Ectodermal cell (in vitro differentiated cells): ENCODE data around the gene FBXL20.

Experiments used
- H3K27ac ChIP-seq: 2 replicates; pipeline ENCODE4 v1.7.0; 2013; ENCODE audit warnings: mild to moderate bottlenecking, low read depth, low read length; ENCODE audit not compliant: insufficient read depth, poor library complexity, severe bottlenecking
- H3K27me3 ChIP-seq: 2 replicates; pipeline ENCODE4 v1.7.0; 2013; ENCODE audit warnings: mild to moderate bottlenecking, low read length; ENCODE audit not compliant: insufficient read depth, control insufficient read depth, poor library complexity, severe bottlenecking
- H3K36me3 ChIP-seq: one replicate; pipeline ENCODE4 v1.7.0; 2013; ENCODE audit warnings: low read length; ENCODE audit not compliant: control insufficient read depth, insufficient read depth
- H3K4me1 ChIP-seq: one replicate; pipeline ENCODE4 v1.7.0; 2013; ENCODE audit warnings: low read length; ENCODE audit not compliant: control insufficient read depth, insufficient read depth
- H3K4me3 ChIP-seq: 2 replicates; pipeline ENCODE4 v1.7.0; 2013; ENCODE audit warnings: low read depth, low read length, control low read depth; ENCODE audit not compliant: insufficient read depth
- H3K9me3 ChIP-seq: 2 replicates; pipeline ENCODE4 v1.7.0; 2013; ENCODE audit warnings: mild to moderate bottlenecking, low read length, moderate library complexity; ENCODE audit not compliant: control insufficient read depth
- WGBS, 2 experiments: methylation state at CpG; one replicate each; pipeline ENCODE4 v1.1.7; 2013; ENCODE audit warnings: missing lambda C conversion rate in 2 of 2; 5-methylcytosine and 5-hydroxymethylcytosine counted together

The FBXL20 gene

DNA sequence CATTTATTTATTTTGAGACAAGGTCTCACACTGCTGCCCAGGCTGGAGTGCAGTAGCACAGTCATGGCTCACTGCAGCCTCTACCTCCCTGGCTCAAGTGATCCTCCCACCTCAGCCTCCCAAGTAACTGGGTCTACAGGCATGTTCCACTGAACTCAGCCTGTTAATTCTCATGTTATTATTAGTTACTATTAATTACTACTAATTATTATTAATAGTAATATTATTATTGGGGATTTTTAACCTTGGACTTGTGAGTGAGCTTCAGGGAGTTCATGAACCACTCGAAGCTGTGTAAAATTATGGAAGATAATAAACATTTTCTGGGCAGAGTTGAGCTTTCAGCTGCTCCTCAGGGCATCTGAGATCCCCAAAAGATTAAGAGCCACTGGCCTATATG is 171.1 kb downstream of the FBXL20 start:
- Histone ChIP-seq H3K36me3 (no peaks in the 10 kb centered on the region), H3K27ac (no peak overlapping the region), H3K27me3 (peaks cover 11% of the 10 kb centered on the region), H3K4me1 (peaks cover 12% of the 10 kb centered on the region), H3K9me3 (no peaks in the 10 kb centered on the region), H3K4me3 (no peak overlapping the region)
- WGBS, 2 experiments = 94 to 95% methylated on average over 1 of the region's 1 CpG

DNA sequence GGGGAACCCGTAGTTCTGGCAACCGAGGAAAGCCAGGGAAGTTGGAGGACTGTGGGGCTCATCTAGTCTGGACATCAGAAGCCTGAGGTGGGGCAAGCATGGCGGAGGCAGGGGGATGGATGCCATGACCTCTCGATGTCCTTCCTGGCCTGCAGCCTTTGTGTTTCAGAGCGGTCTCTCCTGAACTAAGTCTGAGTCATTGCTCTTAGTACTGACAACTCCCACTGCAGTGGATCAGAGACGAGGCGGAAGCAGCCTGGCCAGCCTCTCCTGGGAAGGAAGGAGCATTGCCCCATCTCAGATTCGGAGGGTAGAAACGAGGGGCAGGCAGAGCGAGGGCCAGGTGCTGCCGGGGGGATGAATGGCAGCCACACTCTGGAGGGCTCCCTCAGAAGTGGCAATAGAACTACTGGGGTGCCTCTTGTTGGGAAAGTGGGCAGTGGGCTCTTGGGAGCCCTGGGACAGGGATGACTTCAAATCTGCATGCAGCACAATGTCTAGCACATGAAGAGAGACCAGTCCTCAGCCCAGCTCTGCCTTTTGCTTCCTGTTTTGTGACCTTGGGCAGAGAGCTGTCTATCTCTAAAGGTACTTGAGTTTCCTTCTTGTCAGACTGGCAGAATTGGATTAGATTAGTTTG is 172.0 kb downstream of the FBXL20 start:
- WGBS, 2 experiments = 76 to 84% methylated on average over 11 of the region's 11 CpGs
- H3K4me1 ChIP-seq = peaks cover 19% of the 10 kb centered on the region
- no peaks in the 10 kb centered on the region for H3K9me3 ChIP-seq
- H3K36me3 ChIP-seq = no peaks in the 10 kb centered on the region
- H3K27me3 ChIP-seq = peaks cover 21% of the 10 kb centered on the region
- H3K27ac ChIP-seq = no peak overlapping the region
- H3K4me3 ChIP-seq = no peak overlapping the region

DNA sequence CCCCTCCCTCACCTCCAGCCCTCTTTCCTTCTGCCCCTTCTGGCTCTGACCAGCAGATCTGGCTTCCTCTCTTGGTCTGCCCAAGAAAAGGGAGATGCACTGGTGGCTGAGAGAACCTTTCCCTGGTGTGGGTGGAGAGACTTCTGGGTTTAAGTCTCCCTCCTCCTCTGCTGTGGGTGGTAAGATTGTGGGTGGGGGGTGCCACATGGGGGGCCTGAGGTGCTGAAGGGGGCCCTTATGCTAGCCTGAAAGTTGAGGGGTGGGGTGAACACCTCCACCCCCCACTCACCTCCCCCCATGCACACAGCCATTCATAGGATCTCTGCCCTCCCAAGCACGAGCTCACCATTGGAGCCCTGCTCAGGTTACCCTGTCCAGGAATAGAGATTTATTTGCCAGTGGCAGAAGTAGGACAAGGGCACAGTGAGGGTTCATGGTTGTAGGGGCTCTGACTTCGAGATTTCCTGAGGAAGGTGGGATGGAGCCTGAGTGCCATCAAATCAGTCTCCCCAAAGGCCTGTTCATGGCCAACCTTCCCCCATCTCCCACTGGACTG is 174.0 kb downstream of the FBXL20 start:
- peaks cover 41% of the 10 kb centered on the region for H3K27me3 ChIP-seq
- H3K4me3 ChIP-seq = no peak overlapping the region
- 87 to 89% methylated on average over 2 of the region's 2 CpGs for WGBS, 2 experiments
- H3K4me1 ChIP-seq = peaks cover 21% of the 10 kb centered on the region
- no peaks in the 10 kb centered on the region for H3K9me3 ChIP-seq
- H3K27ac ChIP-seq = no peak overlapping the region
- no peaks in the 10 kb centered on the region for H3K36me3 ChIP-seq

DNA sequence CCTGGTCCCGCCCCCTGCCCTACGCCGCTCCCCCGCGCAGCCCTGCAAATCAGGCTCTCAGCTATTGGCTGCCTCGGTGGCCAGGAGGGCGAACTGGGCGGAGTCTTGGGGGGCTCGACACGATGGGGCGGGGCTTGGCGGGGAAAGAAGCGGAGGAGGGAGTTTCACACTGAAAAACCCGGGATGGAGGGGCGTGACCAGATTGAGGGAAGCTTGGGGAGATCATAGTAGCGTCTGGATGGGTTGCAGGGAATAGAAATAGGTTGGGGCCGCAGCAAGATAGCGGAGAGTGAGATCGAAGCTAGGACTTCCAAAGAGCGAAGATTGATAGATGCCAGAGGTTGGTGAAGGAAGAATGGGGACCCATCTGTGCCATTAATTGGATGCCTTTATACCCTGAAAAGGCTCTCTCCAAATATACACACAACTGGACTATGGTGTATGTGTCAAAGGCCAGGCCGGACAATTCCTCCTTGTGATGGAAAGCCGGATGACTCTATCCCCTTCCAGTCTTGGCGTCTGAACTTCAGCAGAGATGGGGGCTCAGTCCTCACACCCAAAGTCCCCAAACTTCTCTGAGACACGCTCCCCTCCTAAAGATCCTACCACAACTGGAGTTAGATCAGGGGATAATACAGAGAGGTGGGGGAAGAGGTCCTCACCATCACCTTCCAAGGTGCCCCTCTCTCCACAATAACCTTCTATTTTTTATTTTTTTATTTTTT is 175.3 kb downstream of the FBXL20 start:
- 18 to 19% methylated on average over 24 of the region's 24 CpGs for WGBS, 2 experiments
- no peaks in the 10 kb centered on the region for H3K9me3 ChIP-seq
- H3K27ac ChIP-seq = no peak overlapping the region
- peaks cover 53% of the 10 kb centered on the region for H3K27me3 ChIP-seq
- H3K4me3 ChIP-seq = peak overlapping the region; percentile 16
- no peaks in the 10 kb centered on the region for H3K36me3 ChIP-seq
- peaks cover 12% of the 10 kb centered on the region for H3K4me1 ChIP-seq

DNA sequence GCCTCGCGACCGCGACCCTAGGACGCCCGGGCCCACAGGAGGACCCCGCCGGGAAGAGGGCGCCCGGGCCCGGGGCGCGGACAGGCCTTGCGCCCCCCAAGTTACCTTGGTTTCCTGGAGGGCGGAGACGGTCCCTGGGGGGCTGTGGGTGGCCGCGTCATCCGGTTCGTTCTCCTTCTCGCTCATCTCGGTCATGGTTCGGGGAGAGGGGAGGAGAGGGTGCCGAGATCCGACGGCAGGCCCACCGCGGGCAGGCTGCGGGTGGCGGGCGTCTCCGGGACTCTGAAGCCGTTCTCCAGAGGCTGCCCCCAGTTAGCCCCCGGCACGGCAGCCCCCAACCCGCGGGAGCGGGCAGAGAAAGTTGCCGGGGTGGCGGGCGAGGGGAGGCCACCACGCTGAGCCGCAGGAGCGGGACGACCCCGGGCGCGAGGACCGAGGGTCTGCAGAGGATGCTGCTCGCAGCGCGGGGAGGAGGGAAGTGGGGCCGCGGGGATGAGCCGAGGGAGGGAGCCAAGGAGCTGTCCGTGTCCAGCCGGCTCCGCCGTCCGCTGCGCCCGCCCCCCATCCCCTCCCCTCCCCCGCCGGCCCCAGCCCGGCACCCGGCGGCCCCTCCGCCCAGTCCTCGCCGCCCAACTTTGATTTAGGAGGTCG is 176.0 kb downstream of the FBXL20 start, which contains the start of gene STAC2:
Gene STAC2, minus strand, starts transcription at position 638 of the 651 bp plus-strand sequence. Its CDS starts 443 bp downstream, at position 195.
- Histone ChIP-seq H3K36me3 (no peaks in the 10 kb centered on the region), H3K27me3 (peaks cover 53% of the 10 kb centered on the region), H3K9me3 (no peaks in the 10 kb centered on the region), H3K27ac (no peak within 1 kb of the TSS), H3K4me3 (peak within 1 kb of the TSS; percentile 27), H3K4me1 (peaks cover 9% of the 10 kb centered on the region)
- WGBS, 2 experiments = 2% methylated on average over 69 to 71 of the region's 71 CpGs

DNA sequence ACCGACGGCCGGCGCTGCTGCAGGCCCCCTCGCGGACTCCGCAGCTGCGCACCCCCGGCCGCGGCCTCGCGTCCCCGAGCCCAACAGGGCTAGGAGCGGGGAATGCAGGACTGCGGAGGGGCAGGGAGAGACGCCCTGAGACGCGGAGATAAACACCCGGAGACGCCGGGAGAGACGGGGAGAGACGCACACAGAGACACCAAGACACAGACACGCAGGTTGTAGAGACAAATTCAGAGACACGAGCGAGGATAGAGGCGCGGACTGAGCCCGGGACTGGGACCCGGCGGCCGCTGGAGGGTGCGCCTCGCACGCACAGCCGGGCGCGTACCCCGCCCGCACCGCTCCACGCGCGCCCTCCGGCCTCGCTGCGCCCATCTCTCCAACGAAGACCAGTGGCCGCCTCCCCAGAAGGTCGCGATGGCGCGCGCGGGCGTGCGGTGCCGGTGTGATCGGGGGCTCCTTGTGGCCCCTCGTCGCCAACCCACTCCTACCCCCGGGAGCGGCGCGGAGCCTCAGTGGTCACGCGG is 176.6 kb downstream of the FBXL20 start:
- Histone ChIP-seq H3K36me3 (no peaks in the 10 kb centered on the region), H3K27ac (no peak overlapping the region), H3K4me1 (peaks cover 9% of the 10 kb centered on the region), H3K9me3 (no peaks in the 10 kb centered on the region), H3K27me3 (peaks cover 56% of the 10 kb centered on the region), H3K4me3 (no peak overlapping the region)
- 3% methylated on average over 68 of the region's 68 CpGs for WGBS, 2 experiments

DNA sequence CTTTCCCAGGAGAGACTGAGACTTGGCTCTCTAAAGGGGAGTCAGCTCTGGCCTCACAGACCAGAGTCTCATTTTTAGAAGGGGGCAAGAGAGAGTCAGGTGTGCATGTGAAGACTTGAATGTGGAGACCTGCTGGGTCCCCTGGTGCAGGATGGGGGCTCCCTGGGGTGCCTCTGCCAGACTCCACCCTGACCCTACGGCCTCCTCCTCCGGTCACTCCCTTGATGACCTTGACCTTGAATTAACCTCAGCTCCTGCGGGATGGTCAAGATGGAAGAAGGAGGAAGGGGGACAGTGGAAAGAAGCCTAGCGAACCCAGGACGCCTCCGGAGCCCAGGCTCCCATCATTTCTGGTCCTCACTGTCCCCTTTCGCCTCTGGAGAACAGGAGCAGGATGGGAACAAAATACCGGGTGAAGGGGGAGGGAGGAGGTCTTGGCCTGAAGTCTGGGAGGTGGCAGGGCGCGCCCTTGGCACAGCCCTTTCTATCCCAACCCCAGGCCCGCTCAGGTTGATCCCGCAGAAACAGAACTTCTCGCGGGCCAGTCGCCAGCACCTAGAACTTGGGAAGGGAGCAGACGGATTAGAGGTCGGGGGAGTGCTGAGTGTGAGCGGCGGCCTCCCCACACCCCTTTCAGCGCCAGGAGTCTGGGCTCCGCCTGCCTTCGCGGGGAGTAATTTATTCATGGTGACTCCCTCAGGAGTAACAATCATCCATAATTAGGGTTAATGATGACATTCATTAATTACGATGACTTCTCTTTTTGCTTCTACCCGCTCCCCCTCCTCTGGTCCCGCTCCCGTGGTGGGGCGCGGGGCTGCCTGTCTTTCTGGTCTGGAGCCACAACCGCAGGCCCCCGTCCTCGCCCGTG is 177.3 kb downstream of the FBXL20 start:
- Histone ChIP-seq H3K36me3 (no peaks in the 10 kb centered on the region), H3K4me3 (no peak overlapping the region), H3K4me1 (peaks cover 9% of the 10 kb centered on the region), H3K27me3 (peaks cover 63% of the 10 kb centered on the region), H3K27ac (no peak overlapping the region), H3K9me3 (no peaks in the 10 kb centered on the region)
- WGBS, 2 experiments = 16 to 19% methylated on average over 33 of the region's 33 CpGs

DNA sequence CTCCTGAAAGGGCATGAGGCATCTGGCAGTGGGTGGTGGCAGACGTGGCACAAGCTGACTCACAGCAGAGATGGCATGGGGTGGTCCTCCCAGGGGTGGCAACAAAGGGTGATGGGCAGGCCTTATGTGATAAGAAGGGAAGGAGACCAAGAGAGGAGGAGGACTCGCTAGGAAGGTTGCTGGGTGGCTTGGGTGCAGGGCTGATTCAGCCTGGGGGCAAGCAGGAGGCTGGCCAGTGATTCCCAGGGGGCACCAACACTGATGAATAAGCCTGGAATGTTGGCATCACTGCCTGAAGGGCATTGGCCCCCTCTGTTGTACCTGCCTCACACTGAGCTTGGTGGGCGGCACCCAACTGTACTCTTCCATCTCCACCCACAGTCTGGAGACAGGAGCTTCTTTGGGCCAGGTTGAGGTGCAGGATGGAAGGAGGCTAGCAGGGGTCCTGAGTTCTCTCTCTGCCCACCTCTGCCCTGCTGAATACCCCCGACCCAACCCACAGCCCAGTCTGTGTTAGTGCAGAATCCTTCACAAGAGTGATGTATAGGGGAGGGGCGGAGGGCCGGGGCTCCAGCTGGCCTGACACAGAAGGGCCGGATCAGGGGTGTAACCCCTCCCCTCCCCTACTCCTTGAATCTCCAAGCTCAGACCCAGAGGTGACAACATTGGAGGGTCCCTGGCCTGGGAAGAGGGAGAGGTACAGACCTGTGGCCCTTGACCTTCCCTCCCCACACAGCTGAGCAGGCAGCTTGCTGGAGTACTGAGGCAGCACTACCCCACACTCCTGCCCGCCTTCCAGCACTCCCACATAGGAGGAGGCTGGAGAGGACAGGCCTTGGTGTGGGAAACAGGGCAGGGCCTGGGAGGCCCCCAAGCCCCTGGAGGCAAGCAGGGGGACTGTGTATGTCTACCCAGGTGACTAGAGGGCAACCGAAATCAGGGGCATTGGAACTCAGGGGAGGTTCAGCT is 178.3 kb downstream of the FBXL20 start:
- whole genome bisulfite sequencing, 2 experiments = 83 to 87% methylated on average over 9 of the region's 9 CpGs
- peaks cover 73% of the 10 kb centered on the region for H3K27me3 ChIP-seq

DNA sequence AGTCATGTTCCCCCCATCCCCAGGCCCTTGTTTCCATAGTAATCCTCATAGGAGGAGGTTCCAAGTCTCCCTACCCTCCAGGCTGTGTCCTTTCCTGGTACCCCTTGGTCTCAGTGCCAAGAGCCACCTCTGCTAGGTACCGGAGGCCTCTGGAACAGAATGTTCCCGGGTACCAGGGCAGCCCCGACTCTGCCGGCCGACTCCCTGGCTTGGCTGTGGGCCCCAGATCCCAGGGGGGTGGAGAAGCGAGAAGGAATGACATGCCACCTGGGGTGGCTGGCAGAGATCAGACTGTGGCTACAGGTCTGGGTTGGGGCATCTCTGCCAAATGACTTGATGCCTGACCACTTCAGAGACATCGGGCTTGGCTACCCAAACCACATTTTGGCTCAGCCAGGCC is 179.3 kb downstream of the FBXL20 start:
- Histone ChIP-seq H3K27me3 (peaks cover 83% of the 10 kb centered on the region), H3K4me3 (no peak overlapping the region), H3K36me3 (no peaks in the 10 kb centered on the region), H3K27ac (no peak overlapping the region), H3K4me1 (peaks cover 9% of the 10 kb centered on the region), H3K9me3 (no peaks in the 10 kb centered on the region)
- 90 to 92% methylated on average over 7 of the region's 7 CpGs for WGBS, 2 experiments

More for the DNA sequence above, 178.3 kb downstream of the FBXL20 start:
- Histone ChIP-seq H3K4me1 (peaks cover 9% of the 10 kb centered on the region), H3K27ac (no peak overlapping the region), H3K36me3 (no peaks in the 10 kb centered on the region), H3K9me3 (no peaks in the 10 kb centered on the region), H3K4me3 (no peak overlapping the region)
